GM08714 (cell line): ENCODE results near the gene ZNF496.
"Not testable (repeated sequence)": the region's sequence is repeated elsewhere in the genome, so short reads cannot be mapped to it uniquely, and the experiment has no call there.

Experiments used
- H3K4me3 ChIP-seq: fragments of 200-500 bp; sonication (Bioruptor generic); 2 replicates; pipeline ENCODE4 v1.5.1; 2014; ENCODE audit warnings: mild to moderate bottlenecking, low read length, inconsistent platforms
- ZNF274 ChIP-seq: IDR thresholded peaks from 2 replicates; pipeline ENCODE4 v1.6.1; 2012; ENCODE audit warnings: mild to moderate bottlenecking, low read depth, low read length

The ZNF496 gene

DNA sequence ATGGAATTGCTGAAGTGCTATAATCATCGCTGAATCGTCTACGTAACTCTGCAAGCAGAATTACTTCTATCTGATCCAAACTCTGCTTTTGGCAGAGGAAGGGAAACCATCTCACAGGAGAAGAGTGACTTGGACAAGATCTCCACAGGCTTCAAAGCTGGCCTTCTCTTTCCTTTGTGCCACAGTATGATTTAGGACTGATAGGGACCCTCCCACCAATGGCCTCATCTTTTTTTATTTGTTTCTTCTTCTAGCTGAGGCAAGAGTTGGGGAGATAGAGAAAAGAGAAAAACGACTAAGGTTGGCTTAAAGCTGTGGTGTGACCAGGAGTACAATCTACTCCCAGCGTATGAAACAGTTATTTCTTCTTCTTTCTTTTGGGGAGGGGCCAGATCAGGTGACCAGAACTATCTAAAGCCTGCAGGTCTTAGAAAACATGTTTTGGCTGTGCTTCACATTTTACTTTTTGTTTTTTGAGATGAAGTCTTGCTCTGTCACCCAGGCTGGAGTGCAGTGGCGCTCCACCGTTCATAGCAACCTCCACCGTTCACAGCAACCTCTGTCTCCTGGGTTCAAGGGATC lies 35.0 kb downstream of the ZNF496 start:
- H3K4me3 ChIP-seq, result no peak overlapping the region
- TF ChIP-seq ZNF274, result no peak

DNA sequence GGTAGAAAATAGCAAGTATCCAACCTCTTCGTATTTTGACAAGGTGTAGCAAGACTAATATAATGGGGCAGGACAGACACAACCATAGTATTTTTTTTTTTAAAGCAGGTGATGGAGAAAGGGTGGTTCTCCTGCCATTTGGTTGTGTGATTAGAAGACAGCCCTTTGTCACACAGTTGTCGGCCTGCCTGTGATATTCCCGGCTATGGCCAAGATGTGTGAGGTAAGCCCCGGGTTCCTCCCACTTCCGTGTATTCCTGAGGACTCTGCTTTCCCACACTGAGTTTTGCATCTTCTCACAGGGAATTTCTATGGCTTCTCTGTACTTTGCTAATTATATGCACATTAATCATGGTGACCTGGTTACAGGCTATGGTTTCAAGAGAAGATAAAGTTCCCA lies 35.9 kb downstream of the ZNF496 start:
- H3K4me3 ChIP-seq, result no peak overlapping the region
- TF ChIP-seq ZNF274, result no peak

DNA sequence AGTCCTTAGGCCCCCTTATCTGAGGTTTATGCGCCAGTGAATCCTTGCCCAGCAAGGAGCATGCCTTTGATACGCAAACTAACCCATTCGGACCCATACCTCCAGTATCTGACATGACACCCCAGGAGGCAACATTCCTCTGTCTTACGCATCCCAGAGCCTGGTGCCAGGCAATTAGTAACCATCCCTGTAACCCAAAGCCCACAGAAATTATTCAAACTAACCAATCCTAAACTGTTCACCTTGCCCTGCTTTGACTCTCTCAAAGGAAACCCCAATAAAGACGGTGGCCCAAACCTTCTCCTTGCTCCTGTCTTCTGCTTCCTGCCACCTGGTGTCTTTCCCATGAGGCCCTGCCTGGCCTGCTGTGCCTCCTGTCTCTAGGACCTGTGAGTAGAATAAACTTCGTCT lies 36.4 kb downstream of the ZNF496 start:
- TF ChIP-seq ZNF274, result no peak
- H3K4me3 ChIP-seq, result no peak overlapping the region

DNA sequence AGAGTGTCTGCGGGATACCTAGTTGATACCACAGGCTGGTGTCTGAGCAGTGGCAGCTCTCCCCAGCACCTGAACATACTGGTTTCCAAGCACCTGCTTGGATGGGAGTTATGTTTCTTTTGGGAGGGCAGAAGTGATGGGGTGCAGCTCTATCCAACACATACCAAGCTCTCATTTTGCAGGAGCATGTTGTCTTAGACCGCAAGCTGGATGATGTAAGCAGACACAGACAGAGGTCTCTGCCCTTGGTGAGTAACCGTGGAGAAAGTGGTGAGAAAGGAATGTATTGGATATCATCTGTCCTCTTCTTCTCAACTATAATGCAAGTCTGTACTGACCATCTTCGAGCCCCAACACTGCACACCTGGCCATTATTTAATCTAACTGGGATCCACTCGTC lies 37.4 kb downstream of the ZNF496 start:
- no peak for TF ChIP-seq ZNF274
- H3K4me3 ChIP-seq, result no peak overlapping the region

DNA sequence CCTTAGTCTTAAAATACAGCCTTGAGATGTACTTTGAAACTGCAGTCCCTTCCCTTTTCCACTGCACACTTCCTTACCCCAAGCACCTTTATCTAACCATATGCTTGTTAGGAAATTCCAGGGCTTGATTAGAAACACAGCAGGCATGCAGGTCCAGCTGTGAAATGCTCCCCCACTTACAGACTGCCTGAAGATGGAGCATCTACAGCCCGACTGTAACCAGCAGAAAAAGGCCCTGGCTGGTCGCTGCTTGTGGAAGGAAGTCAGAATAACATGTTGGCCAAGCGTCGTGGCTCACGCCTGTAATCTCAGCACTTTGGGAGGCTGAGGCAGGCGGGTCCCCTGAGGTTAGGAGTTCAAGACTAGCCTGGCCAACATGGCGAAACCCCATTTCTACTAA lies 38.6 kb downstream of the ZNF496 start:
- no peak overlapping the region for H3K4me3 ChIP-seq
- TF ChIP-seq ZNF274, result no peak

DNA sequence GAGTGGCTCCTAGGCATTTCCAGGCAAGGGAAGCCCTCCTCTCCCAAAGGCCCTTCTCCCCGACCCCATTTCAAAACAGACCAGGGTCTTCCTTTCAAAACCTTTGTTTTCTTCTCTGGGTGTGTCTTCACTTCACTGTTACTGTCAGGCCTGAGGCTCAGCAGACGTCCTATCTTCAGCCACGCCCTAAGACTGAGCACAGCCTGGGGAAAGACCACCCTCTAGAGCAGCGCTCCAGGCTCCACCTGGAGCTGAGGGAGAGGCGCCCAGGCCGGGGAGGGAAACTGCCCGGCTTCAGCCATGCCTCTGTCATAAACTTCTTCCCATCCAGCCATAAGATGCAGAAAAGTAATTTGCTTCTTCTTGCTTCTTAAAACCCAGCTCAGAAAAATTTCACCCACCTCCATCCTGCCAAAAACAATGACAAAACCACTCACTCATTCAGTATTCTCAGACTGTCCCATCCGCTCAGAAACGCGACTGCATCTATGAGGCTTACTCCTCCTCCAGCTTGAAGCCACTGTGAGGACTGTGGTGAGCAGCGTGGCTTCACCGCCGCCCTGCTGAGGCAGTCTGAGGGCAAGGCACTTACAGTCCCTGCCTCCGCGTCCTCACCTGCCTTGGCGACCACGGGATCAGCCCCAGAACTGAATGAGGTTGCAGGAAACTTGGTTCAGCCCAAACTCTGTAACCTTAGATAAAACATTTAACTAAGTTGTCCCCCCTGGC lies 39.7 kb downstream of the ZNF496 start:
- no peak for TF ChIP-seq ZNF274

DNA sequence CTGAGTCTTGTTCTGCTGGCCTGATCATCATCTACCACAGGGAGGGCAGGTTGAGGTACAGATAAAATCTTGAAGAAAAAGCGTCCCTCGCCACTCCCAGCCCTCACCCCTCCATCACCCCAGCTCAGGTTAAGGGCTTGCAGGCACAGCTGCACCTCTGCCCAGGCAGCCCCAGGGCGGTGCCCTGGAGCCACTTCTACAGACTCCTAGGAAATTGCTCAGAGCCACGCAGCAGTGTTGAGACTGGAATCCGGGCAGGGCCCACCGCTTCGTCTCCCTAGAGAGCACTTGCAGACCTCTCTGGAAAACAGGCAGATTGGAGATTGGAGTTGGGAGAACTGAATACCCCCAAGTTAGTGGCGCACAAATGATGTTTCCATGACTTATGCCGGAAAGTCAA lies 40.5 kb downstream of the ZNF496 start:
- TF ChIP-seq ZNF274, result no peak

More for the DNA sequence above, 39.7 kb downstream of the ZNF496 start:
- no peak overlapping the region for H3K4me3 ChIP-seq

DNA sequence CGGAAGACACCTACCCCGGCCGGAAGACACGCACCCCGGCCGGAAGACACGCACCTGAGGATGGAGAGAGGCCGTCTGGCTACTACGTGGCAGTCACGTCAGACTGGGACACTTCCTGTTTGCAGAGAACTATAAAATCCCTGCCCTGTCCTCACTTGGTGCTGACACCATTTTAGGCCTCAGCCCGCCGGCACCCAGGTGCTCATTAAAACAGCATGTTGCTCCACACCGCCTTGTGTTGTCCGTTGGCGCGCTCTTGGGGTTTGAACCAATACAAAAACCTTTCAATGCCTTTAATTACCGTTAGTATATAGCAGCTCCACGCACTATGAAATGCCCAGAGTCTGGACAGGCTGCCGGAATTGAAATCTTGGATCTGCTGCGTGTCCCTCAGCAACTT lies 41.1 kb downstream of the ZNF496 start:
- no peak for TF ChIP-seq ZNF274
- no peak overlapping the region for H3K4me3 ChIP-seq

More for the DNA sequence above, 40.5 kb downstream of the ZNF496 start:
- H3K4me3 ChIP-seq, result no peak overlapping the region

DNA sequence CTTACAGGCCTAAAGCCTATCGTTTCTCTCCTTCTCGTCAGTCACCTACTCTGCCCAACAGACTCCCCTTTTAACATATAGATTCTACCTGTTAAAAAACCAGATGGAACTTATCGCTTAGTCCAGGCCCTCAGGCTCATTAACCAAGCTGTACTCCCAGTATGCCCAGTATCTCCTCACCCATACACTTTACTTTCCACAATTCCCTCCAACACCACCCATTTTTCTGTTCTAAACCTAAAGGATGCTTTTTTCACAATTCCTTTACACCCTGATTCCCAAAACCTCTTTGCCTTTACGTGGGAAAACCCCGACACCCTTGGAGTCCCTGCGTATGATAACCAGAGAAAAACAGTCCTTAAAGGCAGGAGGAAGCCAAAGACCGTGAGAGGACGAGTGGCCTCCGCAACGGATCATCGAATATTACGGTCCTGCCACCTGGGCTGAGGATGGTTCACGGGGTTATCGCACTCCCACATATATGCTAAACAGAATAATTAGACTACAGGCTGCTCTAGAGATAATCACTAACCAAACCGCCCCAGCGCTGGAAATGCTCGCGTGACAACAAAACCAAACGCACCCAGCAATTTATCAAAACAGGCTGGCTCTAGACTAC lies 42.3 kb downstream of the ZNF496 start:
- not testable (repeated sequence) for H3K4me3 ChIP-seq

DNA sequence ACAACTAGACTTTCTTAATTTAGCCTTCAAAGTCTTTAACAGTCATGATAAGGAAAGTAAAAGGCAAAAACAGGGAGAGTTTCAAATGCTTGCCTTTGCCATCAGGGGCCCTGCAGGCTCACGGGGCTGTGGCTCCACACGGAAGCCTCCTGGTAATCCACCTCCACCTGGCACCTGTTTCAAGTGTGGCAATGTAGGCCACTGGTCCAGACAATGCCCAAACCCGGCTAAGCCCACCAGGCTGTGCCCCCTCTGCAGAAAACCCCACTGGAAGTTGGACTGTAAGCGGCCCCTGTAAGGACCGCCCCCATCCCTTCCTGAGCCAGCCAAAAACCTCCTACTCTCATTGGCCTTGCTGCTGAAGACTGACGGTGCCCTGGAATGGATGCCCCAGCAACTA lies 43.3 kb downstream of the ZNF496 start:
- TF ChIP-seq ZNF274, result no peak
- H3K4me3 ChIP-seq, result no peak overlapping the region

DNA sequence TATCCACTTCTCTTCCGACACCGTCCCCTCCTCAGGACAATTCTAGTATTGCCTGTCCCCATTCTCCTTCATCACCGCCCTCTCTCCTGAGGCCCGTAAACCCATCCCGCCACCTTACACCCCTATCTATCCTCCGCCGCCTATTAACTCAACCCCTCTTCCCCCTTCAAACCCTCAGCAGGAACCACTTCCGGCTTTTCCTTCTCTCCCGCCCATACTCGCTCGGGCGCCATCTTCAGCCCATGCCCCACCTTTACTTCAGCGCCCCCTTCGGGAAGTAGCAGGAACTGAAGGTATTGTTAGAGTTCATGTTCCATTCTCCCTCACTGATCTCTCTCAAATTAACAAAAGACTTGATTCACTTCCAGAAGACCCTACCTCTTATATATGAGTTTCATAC lies 44.2 kb downstream of the ZNF496 start:
- no peak overlapping the region for H3K4me3 ChIP-seq
- no peak for TF ChIP-seq ZNF274

DNA sequence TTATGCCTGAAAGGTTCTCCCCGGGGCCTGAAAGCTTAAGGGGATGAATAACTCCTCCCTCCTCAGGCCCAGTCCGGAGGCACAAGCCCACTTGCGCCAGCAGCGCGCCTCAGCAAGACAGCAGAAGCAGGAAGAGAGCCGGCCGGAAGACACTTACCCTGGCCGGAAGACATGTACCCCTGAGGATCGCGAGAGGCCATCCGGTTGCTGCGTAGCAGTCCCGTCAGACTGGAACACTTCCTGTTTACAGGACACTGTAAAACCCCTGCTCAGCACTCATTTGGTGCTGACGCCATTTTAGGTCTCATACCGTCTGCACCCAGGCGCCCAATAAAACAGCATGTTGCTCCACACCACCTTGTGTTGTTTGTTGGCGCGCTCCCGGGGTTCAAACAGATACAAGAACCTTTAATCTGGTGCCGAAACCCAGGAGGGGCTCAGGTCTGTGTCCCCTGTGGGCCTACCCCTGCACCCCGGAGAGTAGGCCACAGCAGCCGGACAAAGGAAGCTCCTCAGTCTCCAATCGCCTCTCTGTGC lies 45.5 kb downstream of the ZNF496 start:
- H3K4me3 ChIP-seq, result no peak overlapping the region
- no peak for TF ChIP-seq ZNF274

DNA sequence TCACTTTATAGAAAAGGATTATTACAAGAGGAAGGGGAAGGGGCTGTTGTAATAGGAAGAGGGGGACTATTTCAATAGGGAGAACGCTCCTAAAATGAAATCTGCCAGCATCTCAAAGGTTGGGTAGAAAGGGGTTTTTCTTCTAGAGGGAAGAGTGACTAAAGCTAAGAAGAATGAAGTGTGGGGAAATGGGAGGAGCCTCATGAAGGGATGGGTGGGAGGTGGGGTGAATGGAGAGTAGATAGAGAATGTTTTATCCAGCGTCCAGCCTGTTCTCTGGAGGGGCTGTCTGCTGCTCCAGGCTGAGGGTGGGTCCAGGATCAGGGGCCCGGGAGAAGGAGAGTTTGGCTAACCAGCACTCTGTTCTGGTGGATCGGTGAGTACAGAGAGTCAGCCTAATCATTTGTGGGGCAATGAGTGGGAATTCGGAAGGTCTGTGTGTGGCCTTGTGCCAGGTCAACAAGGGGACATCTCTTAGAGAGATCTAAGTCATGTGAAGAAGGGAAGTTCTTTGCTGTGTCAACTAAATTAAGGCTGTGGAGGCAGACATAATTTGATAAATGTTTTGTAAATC lies 50.6 kb downstream of the ZNF496 start:
- no peak for TF ChIP-seq ZNF274
- no peak overlapping the region for H3K4me3 ChIP-seq

DNA sequence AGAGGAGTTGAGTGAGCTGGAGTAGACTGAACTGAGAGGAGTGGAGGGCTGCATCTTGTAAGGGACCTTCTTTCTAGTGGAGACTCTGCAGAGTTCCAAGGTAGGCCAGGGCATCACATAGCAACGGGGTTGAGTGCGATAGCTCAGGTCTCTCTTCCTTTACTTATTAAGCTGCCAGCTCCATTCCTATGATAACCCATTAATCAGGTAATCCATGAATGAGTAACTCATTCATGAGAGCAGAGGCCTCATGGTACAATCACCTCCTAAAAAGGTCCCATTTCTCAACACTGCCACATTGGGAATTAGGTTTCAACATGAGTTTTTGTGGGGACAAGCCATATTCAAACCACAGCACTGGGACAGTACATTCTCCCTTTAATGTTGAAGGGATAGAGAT lies 54.5 kb downstream of the ZNF496 start:
- no peak for TF ChIP-seq ZNF274

More for the DNA sequence above, 54.5 kb downstream of the ZNF496 start:
- H3K4me3 ChIP-seq, result no peak overlapping the region
